GF-D8 (cell line): ENCODE measurements around the gene DIP2C.
"Not testable (repeated sequence)": the region's sequence is repeated elsewhere in the genome, so short reads cannot be mapped to it uniquely, and the experiment has no call there.

Experiments
- DNase-seq: peaks from one replicate; lab custom pipeline; 2025; lab: John Stamatoyannopoulos, UW

The DIP2C gene

DNA sequence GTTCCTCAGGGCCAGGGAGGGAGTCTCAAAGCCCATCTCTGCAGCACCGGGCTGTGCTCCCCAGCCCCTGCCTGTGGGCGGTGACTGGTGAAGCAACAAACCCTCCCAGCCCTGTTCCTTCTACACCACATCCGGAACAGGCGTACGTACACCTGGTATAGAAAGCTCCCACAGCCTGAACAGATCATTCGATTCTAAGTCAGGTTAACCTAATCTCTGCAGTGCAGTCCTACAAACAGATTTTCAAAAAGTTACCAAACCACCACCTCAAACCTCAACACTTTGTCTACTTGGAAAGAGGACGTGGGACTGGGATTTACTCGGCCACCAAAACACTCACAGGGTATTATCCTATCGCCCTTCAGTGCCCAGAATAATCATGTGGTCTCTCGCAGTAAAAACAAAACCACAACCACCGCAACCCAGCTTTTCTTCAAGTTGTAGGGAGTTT lies 238.4 kb downstream of the DIP2C start:
- DNase-seq = peak; percentile 52

GRCh38 chr10:450463-450862 lies 239.0 kb downstream of the DIP2C start:
- no peak for DNase-seq

- DNase-seq = not testable (repeated sequence)
These were observed 240.1 kb downstream of the DIP2C start for GRCh38 chr10:449331-449730.

DNA sequence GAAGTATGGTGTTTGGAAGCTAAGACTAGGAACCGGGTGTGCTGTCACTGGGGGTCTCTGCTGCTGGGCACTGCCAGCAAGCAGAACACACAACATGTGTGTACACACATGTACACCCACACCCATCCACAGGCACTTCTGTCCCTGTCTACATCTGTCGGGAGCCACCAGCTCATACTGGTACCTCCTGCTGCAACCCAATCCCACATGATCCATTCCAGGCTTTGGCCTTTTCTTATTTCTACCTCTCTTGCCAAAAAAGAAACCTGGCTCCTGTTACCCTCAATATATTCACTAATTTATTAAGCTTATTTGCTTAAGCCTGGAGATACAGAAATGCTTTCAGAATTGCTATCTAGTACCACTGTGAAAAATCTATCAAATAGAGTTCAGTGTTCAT lies 246.0 kb downstream of the DIP2C start:
- no peak for DNase-seq

- no peak for DNase-seq
These were observed 247.3 kb downstream of the DIP2C start for GRCh38 chr10:442209-442608.

DNA sequence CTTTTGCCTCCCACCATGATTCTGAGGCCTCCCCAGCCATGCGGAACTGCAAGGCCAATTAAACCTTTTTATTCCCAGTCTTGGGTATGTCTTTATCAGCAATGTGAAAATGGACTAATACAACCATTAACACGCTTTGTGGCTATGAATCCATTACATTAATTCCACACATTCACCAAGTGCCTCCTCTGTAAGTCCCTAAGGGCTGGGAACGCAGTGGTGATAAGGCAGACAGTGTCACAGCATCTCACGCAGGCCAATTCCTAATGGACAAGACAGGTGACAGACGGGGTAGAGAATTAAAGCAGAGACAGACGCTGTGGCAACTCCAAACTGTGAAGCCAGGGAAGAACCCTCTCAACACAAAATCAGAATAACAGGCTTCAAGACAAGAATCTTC lies 247.8 kb downstream of the DIP2C start:
- DNase-seq = no peak

- no peak for DNase-seq
These were observed 249.3 kb downstream of the DIP2C start for GRCh38 chr10:440127-440526.

- DNase-seq = no peak
These were observed 251.6 kb downstream of the DIP2C start for GRCh38 chr10:437698-438490.

- DNase-seq = no peak
These were observed 252.4 kb downstream of the DIP2C start for GRCh38 chr10:436911-437665.

DNA sequence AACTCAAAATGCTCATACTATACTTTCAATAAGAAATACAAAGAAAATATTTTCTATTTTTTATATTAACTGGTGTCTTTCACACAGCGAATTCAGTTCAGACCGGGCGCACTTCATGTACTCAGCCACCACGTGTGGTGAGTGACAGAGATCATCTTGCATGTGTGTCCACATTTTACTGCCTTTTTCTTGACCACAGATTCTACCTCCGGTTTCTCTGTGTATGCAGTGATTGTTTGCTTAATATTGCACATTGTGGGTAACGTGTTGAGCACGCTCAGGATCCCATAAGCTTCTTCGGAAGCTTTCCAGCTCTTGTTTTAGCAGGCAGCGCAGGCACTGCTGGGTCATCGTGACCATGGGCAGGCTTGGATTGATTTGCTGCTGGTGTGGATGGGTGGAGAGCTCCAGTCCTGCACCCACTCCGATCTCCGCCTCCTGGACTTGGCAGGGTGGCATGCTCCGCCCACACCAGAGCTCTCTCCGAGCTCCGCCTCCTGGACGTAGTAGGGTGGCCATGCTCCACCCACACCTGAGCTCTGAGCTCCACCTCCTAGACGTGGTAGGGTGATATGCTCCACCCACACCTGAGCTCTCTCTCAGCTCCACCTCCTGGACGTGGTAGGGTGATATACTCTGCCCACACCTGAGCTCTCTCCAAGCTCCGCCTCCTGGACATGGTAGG lies 253.3 kb downstream of the DIP2C start:
- DNase-seq = no peak

DNA sequence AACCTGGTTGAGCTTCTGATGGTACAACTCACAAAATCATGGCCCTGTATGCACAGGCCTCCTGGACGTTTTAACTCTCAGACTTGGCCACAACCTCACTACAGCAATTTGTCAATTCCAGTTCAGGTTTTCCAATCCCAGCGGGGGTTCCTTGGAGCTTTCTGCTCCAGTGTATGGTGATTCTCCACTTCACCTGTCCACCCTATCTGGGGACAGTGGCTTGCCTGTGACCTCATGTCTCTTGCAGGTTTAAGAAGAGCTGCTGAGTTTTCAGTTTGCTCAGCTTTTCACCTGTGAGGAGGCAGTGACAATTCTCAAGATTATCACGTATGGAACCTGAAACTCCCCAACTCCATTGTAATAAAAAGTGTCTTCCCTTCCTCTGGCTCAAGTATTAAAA lies 254.1 kb downstream of the DIP2C start:
- no peak for DNase-seq

GRCh38 chr10:429696-430095 lies 259.8 kb downstream of the DIP2C start:
- DNase-seq = no peak

- DNase-seq = no peak
These were observed 261.5 kb downstream of the DIP2C start for GRCh38 chr10:427761-428519.

- not testable (repeated sequence) for DNase-seq
These were observed 264.1 kb downstream of the DIP2C start for GRCh38 chr10:425365-425764.

- not testable (repeated sequence) for DNase-seq
These were observed 264.7 kb downstream of the DIP2C start for GRCh38 chr10:424724-425123.

GRCh38 chr10:423178-423577 lies 266.3 kb downstream of the DIP2C start:
- DNase-seq = no peak

- no peak for DNase-seq
These were observed 266.8 kb downstream of the DIP2C start for GRCh38 chr10:422675-423074.

DNA sequence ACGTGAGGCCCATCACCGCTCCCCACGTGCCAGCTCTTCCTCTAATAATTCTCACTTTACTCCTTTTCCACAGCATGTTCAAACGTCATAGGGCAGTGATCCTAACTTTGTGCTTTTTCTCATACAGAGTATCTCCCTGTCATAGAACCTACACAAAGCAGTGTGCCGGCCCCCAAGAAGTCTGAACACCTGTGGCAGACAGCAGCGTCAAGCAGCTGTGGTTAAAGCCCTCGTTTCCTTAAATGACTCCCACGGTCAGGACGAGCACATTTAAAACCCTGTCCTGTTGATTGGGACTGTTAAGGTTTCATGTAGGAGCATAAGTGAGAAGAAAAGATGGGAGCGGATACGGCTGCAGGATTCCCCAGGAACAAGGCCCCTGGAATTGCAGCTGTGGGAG lies 267.2 kb downstream of the DIP2C start:
- no peak for DNase-seq

DNA sequence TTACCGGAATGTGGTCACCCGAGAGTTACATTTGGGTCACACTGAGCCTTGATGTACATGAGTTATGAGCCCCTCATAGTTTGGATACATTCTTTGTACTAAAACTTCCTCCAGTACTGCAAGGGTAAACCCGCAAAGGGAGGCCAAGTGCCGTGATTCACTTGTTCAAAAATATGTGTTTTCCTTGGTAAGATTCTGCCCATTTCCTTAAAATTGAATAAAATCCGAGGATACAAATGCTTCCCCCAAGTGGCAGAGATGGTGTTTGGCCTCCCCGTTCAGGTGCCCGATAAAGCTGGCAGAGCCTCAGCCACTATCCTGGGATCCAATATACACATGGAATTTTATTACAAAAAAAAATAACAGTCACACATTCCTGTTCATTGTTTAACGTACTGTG lies 268.3 kb downstream of the DIP2C start:
- DNase-seq = no peak

- no peak for DNase-seq
These were observed 269.0 kb downstream of the DIP2C start for GRCh38 chr10:420154-421121.

- DNase-seq = no peak
These were observed 270.6 kb downstream of the DIP2C start for GRCh38 chr10:418894-419293.
